A673 (cell line): ENCODE data around the gene SKAP1. TPM values are rescaled to one million over a fixed set of nuclear protein-coding genes. Genes with fewer than 3 reads are reported as not detected.

Experiments used
- BruUV-seq: library from RNA; stranded (reverse); fragments of 400-500 nt; replicated peaks from 2 replicates; lab custom pipeline; 2021; lab: Mats Ljungman, UMichigan
- CTCF ChIA-PET: fragments of 300-600 bp; sonication (Branson Sonifier 250); formaldehyde crosslinking; loops from one replicate; lab custom pipeline; 2022; ENCODE audit warnings: antibody characterized with exemption; lab: Charles Lee
- POLR2A ChIA-PET: fragments of 300-600 bp; sonication (Branson Sonifier 250); formaldehyde crosslinking; loops from one replicate; lab custom pipeline; 2022; ENCODE audit warnings: antibody characterized with exemption; ENCODE audit not compliant: low non-redundant PET; lab: Charles Lee
- DNase-seq: peaks from one replicate; pipeline ENCODE4 v3.0.0-alpha.2; 2015; ENCODE audit warnings: low spot score
- H3K27ac ChIP-seq: fragments of 200-600 bp; sonication (generic); 2 replicates; pipeline ENCODE4 v1.5.1; 2016; ENCODE audit warnings: mixed run types, low read depth, mild to moderate bottlenecking, mixed read lengths, antibody characterized with exemption, low read length; ENCODE audit not compliant: poor library complexity, severe bottlenecking
- H3K27me3 ChIP-seq: fragments of 200-600 bp; sonication (generic); replicated peaks from 2 replicates; pipeline ENCODE4 v1.6.1; 2017; ENCODE audit warnings: mixed run types, low read depth, mild to moderate bottlenecking, mixed read lengths, antibody characterized with exemption, low read length; ENCODE audit not compliant: insufficient read depth, poor library complexity
- H3K36me3 ChIP-seq: fragments of 200-600 bp; sonication (generic); 2 replicates; pipeline ENCODE4 v1.6.1; 2016; ENCODE audit warnings: mixed run types, mild to moderate bottlenecking, mixed read lengths, antibody characterized with exemption, low read length; ENCODE audit not compliant: insufficient read depth, poor library complexity, severe bottlenecking
- H3K4me1 ChIP-seq: fragments of 200-600 bp; sonication (generic); 2 replicates; pipeline ENCODE4 v1.6.1; 2017; ENCODE audit warnings: mixed run types, mild to moderate bottlenecking, mixed read lengths, antibody characterized with exemption, low read length; ENCODE audit not compliant: insufficient read depth, poor library complexity, severe bottlenecking
- H3K4me3 ChIP-seq: fragments of 200-600 bp; sonication (generic); 2 replicates; pipeline ENCODE4 v1.5.1; 2016; ENCODE audit warnings: low read depth, mixed run types, mild to moderate bottlenecking, mixed read lengths, low read length; ENCODE audit not compliant: poor library complexity, severe bottlenecking
- H3K9me3 ChIP-seq: fragments of 200-600 bp; sonication (generic); 2 replicates; pipeline ENCODE4 v1.6.1; 2016; ENCODE audit warnings: mixed run types, low read depth, mild to moderate bottlenecking, mixed read lengths, antibody characterized with exemption, low read length; ENCODE audit not compliant: poor library complexity, severe bottlenecking
- EZH2 ChIP-seq: fragments of 200-600 bp; sonication (generic); IDR thresholded peaks from 2 replicates; pipeline ENCODE4 v1.6.1; 2017; ENCODE audit warnings: borderline replicate concordance, low read depth, mild to moderate bottlenecking, mixed read lengths, antibody characterized with exemption, low read length; ENCODE audit not compliant: poor library complexity, severe bottlenecking
- intact Hi-C: fragments of 100-400 bp; cut with micrococcal nuclease; formaldehyde crosslinking; loops from one replicate; pipeline ENCODE4 v1.10.0; 2022; ENCODE audit not compliant: unreplicated experiment
- total RNA-seq: library from RNA; stranded (reverse); gene quantifications from 2 replicates; pipeline ENCODE4 v1.2.3, GENCODE V29; 2021
- TF ChIP-seq, protein P1 (sequence below): fragments of 300-800, 200-600 bp; sonication (generic); conservative IDR thresholded peaks from 2 replicates; pipeline ENCODE4 v1.5.1; 2017; ENCODE audit warnings: low read depth, mild to moderate bottlenecking, antibody characterized with exemption, low read length, moderate library complexity, mixed read lengths

Gene SKAP1
- total RNA-seq, 1 experiment from 2014 or later: not detected

DNA sequence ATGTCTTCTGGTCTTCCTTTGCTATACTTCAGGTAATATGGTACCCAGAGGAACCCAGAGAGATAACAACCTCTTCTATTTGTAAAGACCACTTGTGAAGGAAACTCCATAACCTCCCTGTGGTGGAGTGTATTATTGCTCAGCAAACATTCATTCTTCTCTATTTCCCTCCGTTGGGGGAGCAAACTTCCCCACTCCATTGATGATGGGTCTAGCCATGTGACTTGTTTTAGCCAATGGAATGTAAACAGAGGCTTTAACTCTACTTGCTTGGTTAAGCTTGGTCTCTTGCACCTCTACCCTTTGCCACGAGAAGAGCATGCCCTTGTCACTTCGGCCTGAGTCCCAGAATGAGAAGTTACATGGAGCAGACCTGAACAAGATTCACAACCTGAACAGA, 30.0 kb upstream of the SKAP1 start:
- CTCF ChIA-PET: no interaction called here
- POLR2A ChIA-PET: no interaction called here
- H3K36me3 ChIP-seq: no peaks in the 10 kb centered on the region
- no peaks in the 10 kb centered on the region for H3K9me3 ChIP-seq
- intact Hi-C loops: no loop called here
- TF ChIP-seq, protein P1, sequence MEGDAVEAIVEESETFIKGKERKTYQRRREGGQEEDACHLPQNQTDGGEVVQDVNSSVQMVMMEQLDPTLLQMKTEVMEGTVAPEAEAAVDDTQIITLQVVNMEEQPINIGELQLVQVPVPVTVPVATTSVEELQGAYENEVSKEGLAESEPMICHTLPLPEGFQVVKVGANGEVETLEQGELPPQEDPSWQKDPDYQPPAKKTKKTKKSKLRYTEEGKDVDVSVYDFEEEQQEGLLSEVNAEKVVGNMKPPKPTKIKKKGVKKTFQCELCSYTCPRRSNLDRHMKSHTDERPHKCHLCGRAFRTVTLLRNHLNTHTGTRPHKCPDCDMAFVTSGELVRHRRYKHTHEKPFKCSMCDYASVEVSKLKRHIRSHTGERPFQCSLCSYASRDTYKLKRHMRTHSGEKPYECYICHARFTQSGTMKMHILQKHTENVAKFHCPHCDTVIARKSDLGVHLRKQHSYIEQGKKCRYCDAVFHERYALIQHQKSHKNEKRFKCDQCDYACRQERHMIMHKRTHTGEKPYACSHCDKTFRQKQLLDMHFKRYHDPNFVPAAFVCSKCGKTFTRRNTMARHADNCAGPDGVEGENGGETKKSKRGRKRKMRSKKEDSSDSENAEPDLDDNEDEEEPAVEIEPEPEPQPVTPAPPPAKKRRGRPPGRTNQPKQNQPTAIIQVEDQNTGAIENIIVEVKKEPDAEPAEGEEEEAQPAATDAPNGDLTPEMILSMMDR: no peak
- no peak for TF ChIP-seq EZH2
- DNase-seq: peak; percentile 34
- no peaks in the 10 kb centered on the region for H3K27me3 ChIP-seq
- BruUV-seq: no TSS peak
- H3K4me3 ChIP-seq: no peak overlapping the region
- H3K27ac ChIP-seq: no peak overlapping the region
- peaks cover 4% of the 10 kb centered on the region for H3K4me1 ChIP-seq

DNA sequence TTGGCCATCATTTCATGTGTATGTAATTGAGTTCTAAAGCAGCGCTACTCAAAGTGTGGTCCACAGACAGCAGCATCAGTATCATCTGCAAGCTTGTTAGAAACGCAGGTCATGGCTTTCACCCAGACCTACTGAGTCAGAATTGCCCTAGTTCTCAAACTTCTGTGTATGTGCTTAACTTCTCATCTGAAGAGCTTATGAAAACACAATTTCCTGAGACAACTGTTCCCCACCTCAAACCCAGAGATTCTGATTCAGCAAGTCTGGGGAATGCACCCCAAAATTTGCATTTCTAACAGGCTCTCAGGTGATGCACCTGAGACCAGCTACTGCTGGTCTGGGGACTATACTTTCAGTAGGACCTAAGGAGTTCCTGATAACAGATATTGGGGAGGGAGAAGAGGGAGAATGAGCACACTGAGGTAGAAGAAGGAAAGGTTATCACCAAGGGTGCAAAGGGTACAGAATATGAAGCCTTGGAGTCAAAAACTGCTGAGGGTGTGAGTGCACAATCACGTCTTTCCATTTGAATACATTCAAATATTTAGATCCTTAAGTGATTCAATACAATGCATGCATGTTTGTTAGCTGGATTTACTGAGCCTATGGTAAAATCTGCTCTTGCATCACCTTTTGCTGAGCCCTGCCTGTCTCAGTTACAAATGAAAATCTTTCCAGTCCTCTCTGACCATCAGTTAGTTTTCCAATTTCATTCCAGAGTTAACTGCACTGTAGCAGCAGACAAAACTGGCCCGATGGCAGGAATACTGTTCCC, 29.2 kb upstream of the SKAP1 start:
- no peak overlapping the region for H3K4me3 ChIP-seq
- H3K9me3 ChIP-seq: no peaks in the 10 kb centered on the region
- TF ChIP-seq EZH2: no peak
- TF ChIP-seq, protein P1: no peak
- peaks cover 4% of the 10 kb centered on the region for H3K4me1 ChIP-seq
- ChIA-PET POLR2A (no interaction called here), CTCF (no interaction called here)
- DNase-seq: no peak
- BruUV-seq: no TSS peak
- H3K36me3 ChIP-seq: no peaks in the 10 kb centered on the region
- intact Hi-C loops: loop anchor here (5.0 kb wide), 1 partner anchor 107 kb away; no protein-coding TSS in a partner anchor
- H3K27ac ChIP-seq: no peak overlapping the region
- H3K27me3 ChIP-seq: no peaks in the 10 kb centered on the region

DNA sequence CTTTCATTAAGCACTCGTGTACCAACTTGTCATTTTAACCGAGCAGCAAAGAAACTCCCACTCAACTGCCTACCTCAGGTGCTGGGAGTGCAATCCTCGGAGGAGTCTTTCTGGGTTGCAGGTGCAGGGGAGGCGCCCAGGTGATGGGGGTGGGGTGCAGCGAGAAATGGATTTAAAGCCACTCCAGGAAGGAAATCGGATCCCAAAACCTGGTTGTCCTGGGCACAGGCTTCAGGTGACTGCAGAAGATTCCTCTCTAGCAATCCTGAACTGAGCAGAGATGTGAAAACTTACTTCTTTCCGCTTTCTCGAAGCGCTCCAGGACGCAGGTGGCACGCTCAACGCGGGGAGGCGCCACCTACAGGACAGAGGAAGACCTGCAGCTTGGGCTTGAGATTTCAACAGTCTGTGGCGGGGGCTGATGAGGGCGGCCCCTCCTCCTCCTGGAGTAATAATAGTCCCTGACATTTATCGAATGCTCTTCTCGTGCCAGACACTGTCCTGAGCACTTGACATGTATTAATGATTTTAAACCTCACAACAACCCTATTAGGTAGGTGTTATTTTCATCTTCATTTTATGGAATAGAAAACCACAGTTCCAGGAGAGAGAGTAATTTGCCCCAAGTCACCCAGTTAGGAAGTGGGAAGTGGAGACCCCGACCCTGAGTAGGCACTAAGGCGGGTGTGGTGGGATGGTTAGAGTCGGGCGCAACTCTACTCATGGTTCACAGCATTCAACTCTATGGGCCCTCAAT, 27.2 kb upstream of the SKAP1 start:
- Histone ChIP-seq H3K4me1 (peaks cover 10% of the 10 kb centered on the region), H3K36me3 (no peaks in the 10 kb centered on the region), H3K27me3 (no peaks in the 10 kb centered on the region), H3K4me3 (no peak overlapping the region), H3K9me3 (no peaks in the 10 kb centered on the region), H3K27ac (no peak overlapping the region)
- no TSS peak for BruUV-seq
- DNase-seq: peak; percentile 84
- POLR2A ChIA-PET: no interaction called here
- intact Hi-C loops: loop anchor here (5.0 kb wide), 1 partner anchor 105 kb away; no protein-coding TSS in a partner anchor
- CTCF ChIA-PET: interaction anchor here (0.5 to 2.1 kb wide), 6 partner anchors 11 to 356 kb away, joined by 3 to 8 read pairs (median 6); no protein-coding TSS in a partner anchor
- TF ChIP-seq, protein P1: peak; percentile 99
- TF ChIP-seq EZH2: no peak
